22Rv1 (cell line): Measurements from ENCODE around the gene ANAPC1.
"Not testable (repeated sequence)": the region's sequence is repeated elsewhere in the genome, so short reads cannot be mapped to it uniquely, and the experiment has no call there.

ENCODE experiments used
- ZFX ChIP-seq: fragments of 450-650 bp; IDR thresholded peaks from 2 replicates; pipeline ENCODE4 v1.6.1; 2017; ENCODE audit warnings: antibody characterized with exemption, borderline replicate concordance
- TF ChIP-seq, protein P1 (sequence below): fragments of 450-650 bp; IDR thresholded peaks from 2 replicates; pipeline ENCODE4 v1.5.1; 2017; ENCODE audit warnings: mild to moderate bottlenecking

DNA sequence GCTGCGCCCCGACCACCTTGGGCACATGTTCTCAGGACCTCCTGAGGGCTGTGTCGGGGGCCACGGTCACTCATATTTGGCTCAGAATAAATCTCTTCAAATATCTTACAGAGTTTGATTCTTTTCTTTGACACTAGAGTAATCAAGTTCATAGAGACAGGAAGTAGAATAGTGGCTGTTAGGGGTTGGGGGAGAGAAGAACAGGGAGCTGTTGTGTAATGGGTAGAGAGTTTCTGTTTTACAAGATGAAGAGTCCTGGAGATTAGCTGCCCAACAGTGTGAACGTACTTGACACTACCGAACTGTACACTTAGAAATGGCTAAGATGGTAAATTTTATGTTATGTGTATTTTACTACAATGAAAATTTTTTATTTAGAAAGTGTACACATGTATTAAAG is 148.6 kb downstream of the ANAPC1 start:
- TF ChIP-seq, protein P1, sequence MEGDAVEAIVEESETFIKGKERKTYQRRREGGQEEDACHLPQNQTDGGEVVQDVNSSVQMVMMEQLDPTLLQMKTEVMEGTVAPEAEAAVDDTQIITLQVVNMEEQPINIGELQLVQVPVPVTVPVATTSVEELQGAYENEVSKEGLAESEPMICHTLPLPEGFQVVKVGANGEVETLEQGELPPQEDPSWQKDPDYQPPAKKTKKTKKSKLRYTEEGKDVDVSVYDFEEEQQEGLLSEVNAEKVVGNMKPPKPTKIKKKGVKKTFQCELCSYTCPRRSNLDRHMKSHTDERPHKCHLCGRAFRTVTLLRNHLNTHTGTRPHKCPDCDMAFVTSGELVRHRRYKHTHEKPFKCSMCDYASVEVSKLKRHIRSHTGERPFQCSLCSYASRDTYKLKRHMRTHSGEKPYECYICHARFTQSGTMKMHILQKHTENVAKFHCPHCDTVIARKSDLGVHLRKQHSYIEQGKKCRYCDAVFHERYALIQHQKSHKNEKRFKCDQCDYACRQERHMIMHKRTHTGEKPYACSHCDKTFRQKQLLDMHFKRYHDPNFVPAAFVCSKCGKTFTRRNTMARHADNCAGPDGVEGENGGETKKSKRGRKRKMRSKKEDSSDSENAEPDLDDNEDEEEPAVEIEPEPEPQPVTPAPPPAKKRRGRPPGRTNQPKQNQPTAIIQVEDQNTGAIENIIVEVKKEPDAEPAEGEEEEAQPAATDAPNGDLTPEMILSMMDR, result not testable (repeated sequence)
- TF ChIP-seq ZFX, result not testable (repeated sequence)
